SK-N-SH treated with all-trans-retinoic acid at 6 μM for 48 hours (cell line): ENCODE data around the gene GPX3.

Source experiments
- ATAC-seq: fragments of 200-7000 bp; cut with Tn5 transposase; 3 replicates; pipeline ENCODE4 v1.9.1; 2020; ENCODE audit warnings: mild to moderate bottlenecking, moderate library complexity
- BACH2 ChIP-seq: fragments of 250-450 bp; sonication (Bioruptor Pico); IDR thresholded peaks from 2 replicates; pipeline ENCODE4 v1.9.0; 2021; ENCODE audit warnings: mild to moderate bottlenecking, borderline replicate concordance
- CREB5 ChIP-seq: fragments of 250-450 bp; sonication (Bioruptor Pico); IDR thresholded peaks from 2 replicates; pipeline ENCODE4 v1.5.1; 2020; ENCODE audit warnings: low read depth, mild to moderate bottlenecking, moderate library complexity
- ESRRG ChIP-seq: fragments of 250-450 bp; sonication (Bioruptor Pico); IDR thresholded peaks from 2 replicates; pipeline ENCODE4 v1.6.1; 2021; ENCODE audit warnings: mild to moderate bottlenecking
- GLIS3 ChIP-seq: fragments of 250-450 bp; sonication (Bioruptor Pico); IDR thresholded peaks from 2 replicates; pipeline ENCODE4 v1.5.0; 2020; ENCODE audit warnings: mild to moderate bottlenecking, moderate library complexity
- ISL1 ChIP-seq: fragments of 250-450 bp; sonication (Bioruptor Pico); IDR thresholded peaks from 2 replicates; pipeline ENCODE4 v2.1.2; 2022; ENCODE audit warnings: mild to moderate bottlenecking, moderate library complexity
- OSR1 ChIP-seq: fragments of 250-450 bp; sonication (Bioruptor Pico); IDR thresholded peaks from 2 replicates; pipeline ENCODE4 v1.8.0; 2022; ENCODE audit warnings: moderate library complexity, mild to moderate bottlenecking, inconsistent platforms
- PATZ1 ChIP-seq: fragments of 250-450 bp; sonication (Bioruptor Pico); IDR thresholded peaks from 2 replicates; pipeline ENCODE4 v1.8.0; 2020; ENCODE audit warnings: mild to moderate bottlenecking, moderate library complexity, borderline replicate concordance
- POU6F1 ChIP-seq: fragments of 250-450 bp; sonication (Bioruptor Pico); IDR thresholded peaks from 2 replicates; pipeline ENCODE4 v1.8.0; 2021; ENCODE audit warnings: low read depth, mild to moderate bottlenecking, moderate library complexity, borderline replicate concordance
- PPARA ChIP-seq: fragments of 250-450 bp; sonication (Bioruptor Pico); IDR thresholded peaks from 2 replicates; pipeline ENCODE4 v1.5.0; 2020; ENCODE audit warnings: mild to moderate bottlenecking, borderline replicate concordance
- RARB ChIP-seq: fragments of 250-450 bp; sonication (Bioruptor Pico); IDR thresholded peaks from 2 replicates; pipeline ENCODE4 v1.8.0; 2021; ENCODE audit warnings: mild to moderate bottlenecking, moderate library complexity
- SNAI2 ChIP-seq: fragments of 250-450 bp; sonication (Bioruptor Pico); IDR thresholded peaks from 2 replicates; pipeline ENCODE4 v1.5.0; 2020; ENCODE audit warnings: mild to moderate bottlenecking, moderate library complexity
- TCF4 ChIP-seq: fragments of 250-450 bp; sonication (Bioruptor Pico); IDR thresholded peaks from 2 replicates; pipeline ENCODE4 v1.8.0; 2021; ENCODE audit warnings: mild to moderate bottlenecking, moderate library complexity, borderline replicate concordance
- TOX ChIP-seq: fragments of 250-450 bp; sonication (Bioruptor Pico); IDR thresholded peaks from 2 replicates; pipeline ENCODE4 v1.8.0; 2021; ENCODE audit warnings: mild to moderate bottlenecking, moderate library complexity, borderline replicate concordance
- TSHZ2 ChIP-seq: fragments of 250-450 bp; sonication (Bioruptor Pico); IDR thresholded peaks from 2 replicates; pipeline ENCODE4 v1.5.0; 2020; ENCODE audit warnings: mild to moderate bottlenecking, moderate library complexity
- ZC3H10 ChIP-seq: fragments of 250-450 bp; sonication (Bioruptor Pico); IDR thresholded peaks from 2 replicates; pipeline ENCODE4 v1.5.1; 2021; ENCODE audit warnings: mild to moderate bottlenecking, moderate library complexity
- ZFP3 ChIP-seq: fragments of 250-450 bp; sonication (Bioruptor Pico); IDR thresholded peaks from 2 replicates; pipeline ENCODE4 v1.5.0; 2020; ENCODE audit warnings: mild to moderate bottlenecking, moderate library complexity
- ZFP30 ChIP-seq: fragments of 450-650 bp; formaldehyde crosslinking; IDR thresholded peaks from 2 replicates; pipeline ENCODE4 v1.5.0; 2022; ENCODE audit warnings: mild to moderate bottlenecking, moderate library complexity
- ZNF565 ChIP-seq: fragments of 450-650 bp; formaldehyde crosslinking; conservative IDR thresholded peaks from 2 replicates; pipeline ENCODE4 v1.5.0; 2020; ENCODE audit warnings: low read depth, mild to moderate bottlenecking, moderate library complexity
- ZNF70 ChIP-seq: fragments of 450-650 bp; formaldehyde crosslinking; IDR thresholded peaks from 2 replicates; pipeline ENCODE4 v1.5.0; 2020; ENCODE audit warnings: mild to moderate bottlenecking, moderate library complexity
- ZNF8 ChIP-seq: fragments of 450-650 bp; formaldehyde crosslinking; IDR thresholded peaks from 2 replicates; pipeline ENCODE4 v1.5.0; 2020; ENCODE audit warnings: mild to moderate bottlenecking, moderate library complexity

Gene GPX3

GRCh38 chr5:151029179-151030055 lies 9.0 kb downstream of the GPX3 start:
- ATAC-seq = no peak

GRCh38 chr5:151030056-151030336 lies 9.6 kb downstream of the GPX3 start:
- TF ChIP-seq POU6F1 (CRISPR knock-in tag) (no peak), BACH2 (no peak), ISL1 (CRISPR knock-in tag) (no peak), OSR1 (no peak), GLIS3 (CRISPR knock-in tag) (no peak), ESRRG (no peak), PATZ1 (no peak), RARB (CRISPR knock-in tag) (no peak), ZFP30 (CRISPR knock-in tag) (no peak), ZC3H10 (CRISPR knock-in tag) (no peak), CREB5 (no peak), ZNF565 (no peak), TCF4 (CRISPR knock-in tag) (no peak), TSHZ2 (no peak), PPARA (CRISPR knock-in tag) (no peak)

More at GRCh38 chr5:151029179-151030055, 9.0 kb downstream of the GPX3 start:
- TF ChIP-seq ZFP3 (CRISPR knock-in tag) (no peak), ZNF8 (no peak)

GRCh38 chr5:151030379-151030778 lies 10.0 kb downstream of the GPX3 start:
- ATAC-seq = no peak
- no peak for TF ChIP-seq ESRRG
- no peak for TF ChIP-seq POU6F1 (CRISPR knock-in tag)
- no peak for TF ChIP-seq ZFP3 (CRISPR knock-in tag)
- no peak for TF ChIP-seq TOX (CRISPR knock-in tag)
- no peak for TF ChIP-seq RARB (CRISPR knock-in tag)
- no peak for TF ChIP-seq TCF4 (CRISPR knock-in tag)
- no peak for TF ChIP-seq SNAI2
- TF ChIP-seq PATZ1 = no peak
- no peak for TF ChIP-seq ZNF8
- no peak for TF ChIP-seq ISL1 (CRISPR knock-in tag)
- no peak for TF ChIP-seq ZNF70 (CRISPR knock-in tag)
- TF ChIP-seq ZNF565 = no peak
- TF ChIP-seq ZC3H10 (CRISPR knock-in tag) = no peak
- TF ChIP-seq ZFP30 (CRISPR knock-in tag) = no peak
- TF ChIP-seq OSR1 = no peak
- no peak for TF ChIP-seq CREB5
- TF ChIP-seq GLIS3 (CRISPR knock-in tag) = no peak
- TF ChIP-seq PPARA (CRISPR knock-in tag) = no peak
- TF ChIP-seq TSHZ2 = no peak

More at GRCh38 chr5:151030056-151030336, 9.6 kb downstream of the GPX3 start:
- no peak for ATAC-seq
